Panc1 (cell line): ENCODE measurements around the gene DDX55. TPM values are rescaled to one million over a fixed set of nuclear protein-coding genes. Genes with fewer than 3 reads are reported as not detected.
"Not testable (repeated sequence)": the region's sequence is repeated elsewhere in the genome, so short reads cannot be mapped to it uniquely, and the experiment has no call there.

Experiments
- ATAC-seq: fragments of 200-7000 bp; cut with Tn5 transposase; 2 replicates; pipeline ENCODE4 v1.9.1; 2020; ENCODE audit warnings: mild to moderate bottlenecking, moderate library complexity
- Bru-seq: library from RNA; stranded (reverse); fragments of 400-500 nt; gene quantifications from one replicate; lab custom pipeline; 2021; lab: Mats Ljungman, UMichigan
- BruChase-seq, 2 experiments: library from RNA; stranded (reverse); fragments of 400-500 nt; gene quantifications; one replicate each; lab custom pipeline; 2021; lab: Mats Ljungman, UMichigan
- BruUV-seq: library from RNA; stranded (reverse); fragments of 400-500 nt; replicated peaks from 2 replicates; lab custom pipeline; 2021; lab: Mats Ljungman, UMichigan
- CTCF ChIA-PET: fragments of 300-600 bp; sonication (Branson Sonifier 250); formaldehyde crosslinking; loops from one replicate; lab custom pipeline; 2022; ENCODE audit warnings: antibody characterized with exemption; lab: Charles Lee
- POLR2A ChIA-PET: fragments of 300-600 bp; sonication (Branson Sonifier 250); formaldehyde crosslinking; loops from one replicate; lab custom pipeline; 2022; ENCODE audit warnings: antibody characterized with exemption; lab: Charles Lee
- DNase-seq: peaks from one replicate; pipeline ENCODE4 v3.0.0-alpha.2; 2010; ENCODE audit warnings: low read depth, low spot score
- H3K27ac ChIP-seq: 2 replicates; pipeline ENCODE4 v1.5.1; 2011; ENCODE audit warnings: mild to moderate bottlenecking, low read length, inconsistent platforms
- H3K27me3 ChIP-seq: fragments of 200-500 bp; sonication (Bioruptor generic); 2 replicates; pipeline ENCODE4 v1.6.0; 2014; ENCODE audit warnings: low read length, inconsistent platforms; ENCODE audit not compliant: control insufficient read depth, insufficient read depth
- H3K36me3 ChIP-seq: fragments of 200-500 bp; sonication (Bioruptor generic); 2 replicates; pipeline ENCODE4 v1.5.1; 2014; ENCODE audit warnings: inconsistent platforms, mild to moderate bottlenecking, low read length, moderate library complexity; ENCODE audit not compliant: control insufficient read depth, insufficient read depth
- H3K4me1 ChIP-seq: 2 replicates; pipeline ENCODE4 v1.5.1; 2011; ENCODE audit warnings: inconsistent platforms, mild to moderate bottlenecking, low read length, moderate library complexity; ENCODE audit not compliant: control insufficient read depth, insufficient read depth
- H3K4me3 ChIP-seq, 2 experiments: 2 replicates each; pipeline ENCODE4 v1.5.1; 2011 to 2012; ENCODE audit warnings: low read depth in 2 of 2, low read length in 2 of 2, mild to moderate bottlenecking in 2 of 2, inconsistent platforms in 1 of 2, moderate library complexity in 1 of 2
- H3K9me3 ChIP-seq: fragments of 200-500 bp; sonication (Bioruptor generic); 2 replicates; pipeline ENCODE4 v1.5.1; 2014; ENCODE audit warnings: low read depth, mild to moderate bottlenecking, inconsistent platforms, low read length, moderate library complexity; ENCODE audit not compliant: control insufficient read depth, insufficient read depth
- CTCF ChIP-seq: fragments of 450-650 bp; IDR thresholded peaks from 2 replicates; pipeline ENCODE4 v1.5.1; 2017; ENCODE audit warnings: mild to moderate bottlenecking
- POLR2AphosphoS5 ChIP-seq: IDR thresholded peaks from 2 replicates; pipeline ENCODE4 v1.6.1; 2012; ENCODE audit warnings: mild to moderate bottlenecking, low read depth, low read length, moderate library complexity
- REST ChIP-seq, 2 experiments: IDR thresholded peaks; 2 replicates each; pipeline ENCODE4 v1.6.1; 2011 to 2012; ENCODE audit warnings: low read depth in 2 of 2, control low read depth in 1 of 2, low read length in 1 of 2, mild to moderate bottlenecking in 1 of 2, moderate library complexity in 1 of 2; ENCODE audit not compliant: insufficient read depth in 1 of 2
- SIN3A ChIP-seq: IDR thresholded peaks from 2 replicates; pipeline ENCODE4 v1.6.1; 2012; ENCODE audit warnings: low read depth, mild to moderate bottlenecking, low read length, moderate library complexity, borderline replicate concordance; ENCODE audit not compliant: insufficient read depth
- TCF7L2 ChIP-seq: IDR thresholded peaks from 2 replicates; pipeline ENCODE4 v1.6.1; 2011; ENCODE audit warnings: mild to moderate bottlenecking, low read depth, low read length, inconsistent platforms
- in situ Hi-C: cut with HindIII; loops from 2 replicates; pipeline ENCODE4 v1.10.0; 2016; ENCODE audit warnings: low sequenced_read_pairs, low pct_unique_long_range_greater_than_20kb
- intact Hi-C: fragments of 100-400 bp; cut with micrococcal nuclease; formaldehyde crosslinking; loops from one replicate; pipeline ENCODE4 v1.10.0; 2022; ENCODE audit not compliant: unreplicated experiment
- long read RNA-seq: library from polyadenylated mRNA; unstranded; transcript quantifications from one replicate; pipeline ENCODE4 v2.0.0, GENCODE V29; 2021; ENCODE audit not compliant: unreplicated experiment
- polyA plus RNA-seq: library from polyadenylated mRNA; unstranded; fragments of >200 nt; gene quantifications from one replicate; pipeline ENCODE4 v1.2.1, GENCODE V29; 2012; ENCODE audit warnings: missing spikeins; ENCODE audit not compliant: insufficient read length
- total RNA-seq: library from RNA; stranded (reverse); gene quantifications from one replicate; pipeline ENCODE4 v1.2.1, GENCODE V29; 2021; ENCODE audit not compliant: unreplicated experiment

DDX55 gene
- total RNA-seq (46.3 TPM), Bru-seq, nascent RNA (percentile 93 among the genes with signal in this experiment), BruChase-seq, experiment 1, labeled RNA remaining after a 2-hour chase (percentile 96 among the genes with signal in this experiment), BruChase-seq, experiment 2, labeled RNA remaining after a 6-hour chase (percentile 92 among the genes with signal in this experiment)
- 39.4 TPM for polyA plus RNA-seq
- long read RNA-seq, transcript DDX55-201 (14 exons, 2,654 nt) = major isoform, 12 of 75 reads
- long read RNA-seq, partial matches to known transcripts = 34 of 75 reads
- long read RNA-seq, other reads (novel, unspliced or antisense) = 29 of 75 reads

GRCh38 chr12:123601602-123602489 lies at the start of gene DDX55:
Gene DDX55 (plus strand): TSS chr12:123602099. CDS start chr12:123602149, 50 bp downstream.
- POLR2A ChIA-PET = no interaction called here
- TSS peak; percentile 87 for BruUV-seq
- intact Hi-C loops = no loop called here

GRCh38 chr12:123554136-123554535 lies 47.8 kb upstream of the DDX55 start:
- in situ Hi-C loops, H3K4me3 ChIP-seq, H3K36me3 ChIP-seq, H3K27me3 ChIP-seq, H3K27ac ChIP-seq, BruUV-seq, H3K4me1 ChIP-seq, DNase-seq, ATAC-seq, POLR2A ChIA-PET, H3K9me3 ChIP-seq, intact Hi-C loops, CTCF ChIA-PET: not testable (repeated sequence)

More at GRCh38 chr12:123601602-123602489, at the start of gene DDX55:
- H3K27ac ChIP-seq = peak within 1 kb of the TSS; percentile 95
- H3K27me3 ChIP-seq = no peaks in the 10 kb centered on the region
- DNase-seq = no peak
- TF ChIP-seq REST (IDR thresholded peaks at IDR 0.05; ENCODE audit: insufficient read depth in 1 of 2, low read depth in 2 of 2, low read length in 1 of 2) (peak in 1 of 2 experiments; percentile 60; a peak in 1 of 4 replicates), SIN3A (peak; percentile 94), POLR2AphosphoS5 (peak; percentile 95), TCF7L2 (no peak), CTCF (no peak; the same call in 1 of the 2 replicates)
- H3K4me1 ChIP-seq = peaks cover 7% of the 10 kb centered on the region; the same call in 1 of the 2 replicates
- H3K36me3 ChIP-seq = peaks cover 21% of the 10 kb centered on the region
- CTCF ChIA-PET = no interaction called here
- peak within 1 kb of the TSS; percentile 95 to 97 for H3K4me3 ChIP-seq
- in situ Hi-C loops = no loop called here
- H3K9me3 ChIP-seq = no peaks in the 10 kb centered on the region
- peak; percentile 96 for ATAC-seq

- CTCF ChIA-PET, DNase-seq, intact Hi-C loops, in situ Hi-C loops, H3K9me3 ChIP-seq, H3K36me3 ChIP-seq, H3K4me3 ChIP-seq, POLR2A ChIA-PET, H3K27me3 ChIP-seq, H3K4me1 ChIP-seq, H3K27ac ChIP-seq, ATAC-seq, BruUV-seq: not testable (repeated sequence)
These were observed 47.1 kb upstream of the DDX55 start for GRCh38 chr12:123554843-123555242.

GRCh38 chr12:123558487-123558886 lies 43.4 kb upstream of the DDX55 start:
- POLR2A ChIA-PET = interaction anchor here (0.7 kb wide), 1 partner anchor 730 kb away, joined by 7 read pairs; no protein-coding TSS in a partner anchor
- BruUV-seq, H3K4me1 ChIP-seq, ATAC-seq, H3K36me3 ChIP-seq, H3K27me3 ChIP-seq, intact Hi-C loops, H3K4me3 ChIP-seq, CTCF ChIA-PET, H3K9me3 ChIP-seq, DNase-seq, H3K27ac ChIP-seq, in situ Hi-C loops: not testable (repeated sequence)
